Kidney tubule cell (primary cell): Measurements from ENCODE around the gene RTEL1.
A peak's percentile ranks its signal among the peaks of the same experiment; 100 is the strongest.

Experiments
- DNase-seq: peaks from one replicate; pipeline ENCODE4 v3.0.0-alpha.2; 2018; ENCODE audit warnings: low spot score

The RTEL1 gene

DNA sequence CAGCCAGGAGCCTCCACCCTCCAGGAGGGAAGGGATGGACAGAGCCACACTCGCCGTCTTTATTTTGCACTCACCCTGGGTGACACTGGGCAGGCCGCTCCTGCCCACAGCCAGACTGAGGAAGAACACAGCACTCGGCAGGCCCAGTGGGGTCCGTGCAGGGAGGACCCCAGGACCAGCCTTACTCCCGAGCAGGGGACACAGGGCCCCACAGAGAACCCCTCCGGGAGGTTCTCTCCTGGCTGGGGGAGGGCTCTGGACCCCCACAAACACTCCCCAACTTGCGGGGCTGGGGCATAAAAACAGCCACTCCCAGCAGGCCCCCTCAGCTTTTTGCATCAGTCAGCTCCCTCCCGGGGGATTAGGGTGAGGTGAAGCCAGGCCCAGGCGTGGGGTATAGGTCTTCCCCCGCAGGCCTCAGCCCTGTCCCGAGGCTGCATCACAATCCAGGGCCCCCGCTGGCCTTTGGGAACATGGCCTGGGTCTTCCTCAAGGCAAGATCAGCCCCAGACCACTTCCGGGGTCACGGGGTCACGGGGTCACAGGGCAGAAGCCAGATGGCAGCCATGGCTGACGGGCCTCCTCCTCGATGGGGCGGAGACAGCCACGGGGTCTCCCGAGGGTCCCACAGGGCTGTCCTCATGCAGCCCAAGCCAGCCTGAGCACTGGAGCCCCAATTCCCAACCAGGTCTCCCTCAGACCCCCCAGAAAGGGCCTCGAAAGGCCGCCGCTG lies 41.5 kb downstream of the RTEL1 start:
- no peak for DNase-seq

DNA sequence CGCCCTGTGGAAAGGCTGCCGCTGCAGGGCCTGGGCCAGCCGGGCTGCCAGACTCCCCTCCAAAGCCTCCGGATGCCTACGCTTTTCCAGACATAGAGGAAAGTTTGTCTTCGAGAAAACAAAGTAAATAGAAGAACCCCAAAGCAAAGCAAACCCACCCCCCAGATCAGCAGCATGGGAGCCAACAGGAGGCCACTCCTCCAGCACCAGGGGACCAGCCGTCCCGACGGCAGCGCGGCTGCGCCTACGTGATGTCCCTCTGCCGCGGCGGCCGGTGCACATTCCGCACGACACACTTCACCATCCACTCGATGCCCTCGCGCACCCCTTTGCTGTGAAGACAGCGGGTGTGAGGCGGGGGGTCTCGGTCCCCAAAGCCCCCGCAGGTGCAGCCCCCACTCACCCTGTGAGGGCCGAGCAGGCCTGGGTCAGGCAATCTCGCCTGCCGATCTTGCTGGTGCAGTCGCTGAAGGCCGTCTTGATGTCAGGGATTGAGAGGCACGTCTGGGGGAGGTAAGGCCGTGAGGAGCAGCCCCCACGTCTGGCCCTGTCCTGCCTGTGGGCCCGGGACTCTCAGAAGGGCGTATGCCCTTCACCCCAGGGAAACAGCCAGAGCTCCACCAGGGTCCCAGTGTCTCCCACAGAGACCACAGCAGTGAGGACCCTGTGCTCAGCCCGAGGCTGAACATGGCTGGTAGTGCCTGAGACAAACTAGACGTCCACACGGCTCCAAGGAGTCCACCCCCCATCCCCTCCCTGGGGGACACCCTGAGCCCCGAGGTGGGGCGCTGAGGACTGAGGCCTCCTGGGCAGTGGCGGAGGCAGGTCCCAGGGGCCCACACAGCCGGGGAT lies 42.3 kb downstream of the RTEL1 start:
- DNase-seq: no peak

DNA sequence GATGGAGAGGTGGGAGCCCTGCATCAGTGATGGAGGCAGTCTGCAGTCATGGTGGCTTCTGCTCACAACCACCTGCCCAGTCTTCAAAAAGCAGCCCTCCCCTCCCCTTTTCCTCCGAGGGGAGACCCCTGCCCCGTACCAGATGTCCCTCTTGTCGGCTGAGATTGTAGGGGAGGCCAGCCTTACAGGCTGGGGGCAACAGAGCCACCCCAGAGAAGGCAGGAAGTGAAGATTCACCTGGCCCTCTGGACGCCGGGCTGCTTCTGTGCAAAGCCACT lies 42.9 kb downstream of the RTEL1 start:
- DNase-seq: no peak

DNA sequence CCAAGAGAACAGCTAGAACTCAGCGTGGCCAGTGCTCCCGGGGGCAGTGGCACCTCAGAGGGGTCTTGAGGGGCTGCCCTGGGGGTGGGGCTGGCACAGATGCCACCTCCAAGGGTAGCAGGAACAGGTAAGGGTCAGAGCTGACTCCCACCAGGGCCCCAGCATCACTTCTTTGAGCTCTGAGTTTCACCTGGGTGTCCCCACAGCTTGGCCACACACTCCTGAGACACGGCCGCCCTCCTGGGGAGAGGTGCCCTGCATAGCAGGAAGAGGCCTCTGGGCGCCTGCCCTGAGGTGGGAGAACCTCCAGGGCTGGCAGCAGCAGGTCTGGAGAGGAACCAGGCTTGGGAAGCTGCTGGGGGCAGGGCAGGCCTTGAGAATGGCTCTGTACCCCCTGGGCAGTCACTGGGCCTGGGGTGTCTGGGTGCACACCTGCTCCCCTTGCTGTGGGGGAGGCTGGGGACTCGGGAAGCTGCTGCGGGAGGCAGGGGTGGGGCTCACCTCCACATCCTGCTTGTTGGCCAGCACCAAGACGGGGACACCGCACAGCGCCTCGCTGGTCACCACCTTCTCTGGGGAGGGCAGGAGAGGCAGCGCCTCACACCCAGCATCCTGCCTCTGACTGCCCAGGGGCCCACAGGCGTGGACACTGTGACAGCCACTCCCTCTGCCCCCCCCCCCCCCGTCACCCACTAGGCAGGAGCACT lies 43.4 kb downstream of the RTEL1 start:
- DNase-seq: no peak

- DNase-seq: no peak
Measured at GRCh38 chr20:63702036-63702665, 44.0 kb downstream of the RTEL1 start.

DNA sequence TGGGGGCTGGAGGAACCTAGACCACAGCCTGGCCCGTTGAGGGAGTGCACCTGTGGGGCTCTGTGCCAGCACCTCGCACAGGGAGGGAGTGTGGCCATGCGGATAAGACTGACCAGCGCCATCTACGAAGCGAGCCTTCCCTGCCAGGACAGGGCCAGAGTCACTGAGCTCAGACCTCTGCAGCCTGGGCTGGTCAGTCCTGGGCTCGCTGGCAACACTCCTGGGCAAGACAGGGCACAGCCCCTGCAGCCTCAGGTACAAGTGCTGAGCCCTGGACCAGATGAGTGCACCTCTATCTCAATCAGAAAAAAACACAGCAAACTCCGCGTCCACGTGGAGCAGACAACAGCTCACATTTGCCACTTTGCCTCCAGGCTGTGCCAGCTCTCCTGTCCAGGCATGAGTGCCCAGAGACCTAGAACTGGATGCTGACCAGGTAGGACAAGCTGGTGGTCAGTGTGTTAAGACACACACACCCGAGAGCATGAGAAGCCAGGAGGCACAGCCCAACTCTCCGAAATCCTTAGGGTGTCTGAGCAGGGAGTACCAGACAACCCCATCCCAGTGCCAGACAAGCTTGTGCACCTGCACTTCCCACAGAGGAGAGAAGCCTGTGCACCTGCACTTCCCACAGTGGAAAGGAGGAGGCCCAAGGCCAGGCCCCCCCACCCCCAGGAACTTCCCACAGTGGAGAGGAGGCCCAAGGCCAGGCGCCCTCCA lies 44.8 kb downstream of the RTEL1 start:
- no peak for DNase-seq

DNA sequence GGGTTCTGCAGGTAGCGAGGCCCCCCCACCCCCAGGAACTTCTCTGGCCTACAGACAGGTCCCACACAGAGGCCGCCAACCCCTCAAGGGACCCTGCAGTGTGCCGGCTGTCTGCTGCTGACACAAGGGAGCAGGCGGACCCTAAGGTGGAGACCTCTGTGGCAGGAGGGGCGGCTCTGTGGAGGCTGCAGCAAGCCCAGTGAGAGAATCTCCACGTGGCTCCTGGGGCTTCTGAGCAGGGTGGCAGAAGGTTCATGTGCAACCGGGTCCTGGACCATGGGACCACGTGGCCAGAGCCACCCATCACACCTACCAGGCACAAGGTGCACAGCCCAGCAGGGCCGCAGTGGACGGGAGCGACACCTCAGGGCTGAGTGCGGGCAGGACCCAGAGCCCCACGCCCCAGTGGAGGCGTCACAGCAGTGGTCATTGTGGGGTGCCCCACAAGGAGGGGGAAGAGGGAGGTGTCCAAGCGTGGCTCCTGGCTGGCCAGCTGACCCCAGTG lies 45.4 kb downstream of the RTEL1 start:
- DNase-seq: no peak

GRCh38 chr20:63703976-63704748 lies 46.0 kb downstream of the RTEL1 start:
- DNase-seq: no peak

DNA sequence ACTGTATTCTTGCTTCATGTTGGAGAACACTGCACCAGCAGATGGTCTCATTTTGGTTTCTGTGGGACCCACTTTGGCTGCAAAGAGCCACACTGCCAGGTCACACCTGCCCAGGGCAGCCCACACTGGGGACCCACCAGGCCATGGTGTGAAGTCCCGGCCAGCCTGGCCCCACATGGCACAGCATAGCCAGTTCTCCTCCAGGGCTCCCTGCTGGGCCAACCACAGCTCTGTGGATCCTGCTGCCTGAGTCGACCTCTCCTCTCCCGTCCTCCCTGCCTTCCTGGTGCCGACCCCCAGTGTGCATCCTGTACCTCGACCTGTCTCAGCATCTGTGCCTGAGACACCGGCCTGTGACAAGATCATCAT lies 46.6 kb downstream of the RTEL1 start:
- no peak for DNase-seq

- DNase-seq: no peak
Measured at GRCh38 chr20:63705232-63706026, 47.3 kb downstream of the RTEL1 start.

DNA sequence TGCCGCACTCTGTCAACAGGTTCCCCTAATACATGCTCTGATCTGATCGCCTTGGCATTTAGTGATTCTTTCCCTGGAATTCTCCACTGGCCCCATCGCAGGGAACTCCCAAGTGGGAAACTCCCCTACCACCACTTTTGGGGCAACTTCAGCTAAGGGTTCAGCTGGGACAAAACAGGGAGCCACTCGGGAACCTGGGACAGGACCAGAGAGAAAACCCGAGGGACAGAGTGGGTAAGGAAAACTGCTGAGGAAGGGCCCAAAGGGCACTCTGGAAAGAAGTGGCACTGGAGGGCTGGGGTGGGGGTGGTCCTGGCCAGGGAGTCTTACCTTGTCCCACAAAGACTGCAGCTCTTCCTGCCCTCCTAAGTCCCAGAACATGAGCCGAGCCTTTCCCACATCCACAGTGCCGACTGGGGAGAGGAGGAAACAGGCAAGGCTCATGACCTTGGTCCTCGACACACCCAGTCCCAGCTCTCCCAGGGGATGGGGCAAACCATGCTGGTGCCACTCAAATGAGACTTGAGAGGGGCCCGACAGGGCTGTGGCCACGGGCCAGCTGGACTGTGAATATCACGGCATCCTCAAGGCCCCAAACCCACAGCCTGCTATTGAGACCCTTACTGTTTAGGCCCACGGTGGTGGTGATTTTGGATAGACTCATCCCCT lies 48.0 kb downstream of the RTEL1 start:
- no peak for DNase-seq

DNA sequence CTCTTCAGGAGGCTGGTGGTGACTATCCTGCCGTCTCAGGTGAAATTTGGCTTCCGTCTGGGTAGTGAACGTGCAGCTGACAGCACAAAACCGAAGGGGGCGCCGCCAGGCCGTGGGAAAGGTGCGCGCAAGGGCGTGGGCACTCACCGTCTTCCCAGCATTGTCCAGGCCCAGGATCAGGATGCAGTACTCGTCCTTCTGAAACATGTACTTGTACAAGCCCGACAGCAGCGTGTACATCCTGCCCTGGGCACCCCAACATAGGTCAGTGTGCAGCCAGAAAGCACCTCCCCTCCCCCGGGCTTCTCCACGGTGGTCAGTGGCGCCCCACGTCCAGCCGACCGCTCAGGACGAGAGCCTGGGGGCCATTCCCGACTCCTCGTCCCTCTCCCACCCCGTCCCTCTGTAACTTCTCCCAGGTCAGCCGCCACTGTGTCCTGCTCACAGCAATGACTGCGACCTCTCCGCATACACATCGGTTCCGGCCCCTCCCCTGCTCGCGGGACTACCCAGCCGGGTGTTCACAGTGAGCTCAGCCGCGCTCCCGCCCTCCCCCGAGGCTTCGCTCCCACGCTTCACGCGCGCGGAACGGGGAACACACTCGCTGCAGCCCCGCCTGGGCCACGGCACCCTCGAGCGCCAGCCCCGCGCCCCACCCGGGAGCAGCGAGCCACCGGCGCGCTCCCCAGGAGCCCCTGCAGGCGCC lies 48.9 kb downstream of the RTEL1 start:
- DNase-seq: peak; percentile 69

DNA sequence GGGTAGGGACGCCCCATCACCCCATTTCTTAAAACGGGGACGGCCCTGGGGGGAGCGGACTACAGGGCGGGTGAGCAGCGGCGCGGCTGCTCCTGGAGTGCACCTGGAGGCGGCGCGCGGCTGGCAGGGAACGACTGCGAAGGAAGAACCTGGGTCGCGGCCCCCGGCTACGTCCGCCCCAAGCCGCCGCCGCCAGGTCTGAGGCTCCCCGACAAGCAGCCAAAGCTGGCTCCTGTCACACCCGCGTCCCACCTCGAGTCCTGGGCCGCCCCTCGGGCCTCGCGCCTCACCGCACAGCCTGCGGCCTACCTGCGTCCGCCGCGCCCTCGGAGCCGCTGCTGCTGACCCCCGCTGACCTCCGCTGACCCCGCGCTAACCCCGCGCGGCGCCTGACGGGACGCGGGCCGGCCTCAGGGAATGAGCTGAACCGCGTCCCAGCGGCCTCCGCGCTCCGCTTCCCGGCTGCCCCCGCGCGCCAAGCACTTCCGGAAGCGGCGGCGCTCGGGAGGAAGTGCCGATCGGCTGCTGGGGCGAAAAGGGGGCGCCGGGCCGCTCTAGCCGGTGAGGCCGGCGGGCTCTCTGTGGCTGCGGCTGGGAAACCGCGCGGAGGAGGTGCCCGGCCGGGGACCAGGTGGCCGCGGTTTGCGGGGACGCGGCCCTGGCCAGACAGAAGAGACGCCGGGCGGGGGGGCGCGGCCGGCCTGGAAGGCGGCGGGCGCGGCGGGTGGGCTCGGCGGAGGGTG lies 49.6 kb downstream of the RTEL1 start, which contains the start of the genes ARFRP1 and ZGPAT:
ARFRP1 (minus strand) TSS at position 419 of the 743 bp plus-strand sequence. CDS start 885 bp downstream, outside the sequence.
ZGPAT (plus strand) TSS at position 482 of the 743 bp plus-strand sequence. CDS start 542 bp downstream, outside the sequence.
- DNase-seq: peak; percentile 86

GRCh38 chr20:63708301-63709148 lies 50.4 kb downstream of the RTEL1 start:
- peak; percentile 21 for DNase-seq

GRCh38 chr20:63709149-63709527 lies 51.0 kb downstream of the RTEL1 start:
- no peak for DNase-seq

GRCh38 chr20:63711085-63711645 lies 53.1 kb downstream of the RTEL1 start:
- no peak for DNase-seq

DNA sequence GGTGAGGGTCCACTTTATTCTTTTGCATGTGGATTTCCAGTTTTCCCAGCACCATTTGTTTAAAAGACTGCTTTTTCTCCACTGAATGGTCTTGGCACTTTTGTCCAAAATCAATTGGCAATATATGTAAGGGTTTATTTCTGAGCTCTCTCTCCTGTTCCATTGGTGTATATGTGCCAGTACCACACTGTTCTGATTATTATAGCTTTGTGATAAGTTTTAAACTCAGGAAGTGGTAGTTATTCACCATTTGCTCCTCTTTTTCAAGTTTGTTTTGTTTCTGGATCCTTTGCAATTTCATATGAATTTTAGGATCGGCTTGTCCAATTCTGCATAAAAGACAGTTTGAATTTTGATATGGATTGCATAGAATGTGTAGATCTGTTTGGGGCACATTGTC lies 54.1 kb downstream of the RTEL1 start:
- DNase-seq: no peak
